H1 (cell line): Measurements from ENCODE around the gene NSUN2. TPM values are rescaled to one million over a fixed set of nuclear protein-coding genes. Genes with fewer than 3 reads are reported as not detected.

Experiments used
- BRCA1 ChIP-seq: IDR thresholded peaks from 2 replicates; pipeline ENCODE4 v1.6.1; 2012; ENCODE audit warnings: low read depth, low read length, improper control_type of control experiment
- CBX8 ChIP-seq: fragments of 300-800, 300-1000 bp; sonication (generic); IDR thresholded peaks from 2 replicates; pipeline ENCODE4 v1.7.1; 2016; ENCODE audit warnings: low read depth, low read length, borderline replicate concordance
- CHD1 ChIP-seq: IDR thresholded peaks from 2 replicates; pipeline ENCODE4 v1.6.1; 2012; ENCODE audit warnings: low read depth, low read length, improper control_type of control experiment
- CTCF ChIP-seq, 3 experiments: IDR thresholded peaks; 1 replicate in 2 of 3; 2 replicates in 1 of 3; pipeline versions ENCODE4 v1.5.1 to v1.6.1; 2011; ENCODE audit warnings: low read length in 3 of 3, mild to moderate bottlenecking in 3 of 3, inconsistent platforms in 2 of 3, low read depth in 1 of 3, moderate library complexity in 1 of 3; ENCODE audit not compliant: insufficient read depth in 1 of 3; ENCODE audit errors: control extremely low read depth in 1 of 3
- EP300 ChIP-seq, 2 experiments: IDR thresholded peaks; 1 replicate in 1 of 2; 2 replicates in 1 of 2; pipeline ENCODE4 v1.6.1; 2011 to 2012; ENCODE audit warnings: low read depth in 2 of 2, low read length in 2 of 2, mild to moderate bottlenecking in 2 of 2, borderline replicate concordance in 1 of 2, inconsistent platforms in 1 of 2, moderate library complexity in 1 of 2
- HDAC6 ChIP-seq: IDR thresholded peaks from one replicate; pipeline ENCODE4 v1.7.1; 2012; ENCODE audit warnings: low read depth, mild to moderate bottlenecking, inconsistent platforms, low read length, moderate library complexity
- polyA plus RNA-seq, 7 experiments: library from polyadenylated mRNA; depleted of rRNA in 3 of 7; stranded (reverse) in 5 of 7; unstranded in 2 of 7; fragments of >200 nt in 5 of 7; fragments of 200-250 nt in 2 of 7; gene quantifications; 1 replicate in 5 of 7; 2 replicates in 1 of 7; 4 replicates in 1 of 7; pipeline versions ENCODE4 v1.2.1 to v1.2.3, GENCODE V29; 2011 to 2013; ENCODE audit warnings: missing spikeins in 2 of 7, mixed read lengths in 2 of 7
- total RNA-seq: library from RNA; stranded (reverse); fragmentation: NEBNext Ultra II Directional; extraction: Animal tissue kit (Norgen Biotek cat#: 25700); gene quantifications from 2 replicates; pipeline ENCODE4 v1.2.1, GENCODE V29; 2021

The NSUN2 gene
- total and polyA plus RNA-seq, 2 of the 8 experiments (the other 6 are each of a cell fraction or from before 2014, with no cell fraction given) = 47.3 to 94.7 TPM

- no peak for TF ChIP-seq CHD1
- no peak for TF ChIP-seq CTCF (IDR thresholded peaks at IDR 0.05; ENCODE audit: control extremely low read depth in 1 of 3, insufficient read depth in 1 of 3, low read depth in 1 of 3, low read length in 3 of 3)
- TF ChIP-seq BRCA1 = no peak
- no peak for TF ChIP-seq EP300 (IDR thresholded peaks at IDR 0.05; ENCODE audit: borderline replicate concordance in 1 of 2, low read depth in 2 of 2, low read length in 2 of 2)
- no peak for TF ChIP-seq HDAC6
- TF ChIP-seq CBX8 = no peak
Observed at GRCh38 chr5:6682239-6682638, 49.4 kb upstream of the NSUN2 start (continued).
